NB4 (cell line): ENCODE measurements around the gene ARIH2.

Experiments used
- POLR2A ChIP-seq: IDR thresholded peaks from 2 replicates; pipeline ENCODE4 v1.6.1; 2011; ENCODE audit warnings: mild to moderate bottlenecking; ENCODE audit not compliant: insufficient read length; ENCODE audit errors: extremely low read depth
- TF ChIP-seq, protein P1 (sequence below): IDR thresholded peaks from one replicate; pipeline ENCODE4 v1.5.1; 2012; ENCODE audit warnings: low read depth, low read length

DNA sequence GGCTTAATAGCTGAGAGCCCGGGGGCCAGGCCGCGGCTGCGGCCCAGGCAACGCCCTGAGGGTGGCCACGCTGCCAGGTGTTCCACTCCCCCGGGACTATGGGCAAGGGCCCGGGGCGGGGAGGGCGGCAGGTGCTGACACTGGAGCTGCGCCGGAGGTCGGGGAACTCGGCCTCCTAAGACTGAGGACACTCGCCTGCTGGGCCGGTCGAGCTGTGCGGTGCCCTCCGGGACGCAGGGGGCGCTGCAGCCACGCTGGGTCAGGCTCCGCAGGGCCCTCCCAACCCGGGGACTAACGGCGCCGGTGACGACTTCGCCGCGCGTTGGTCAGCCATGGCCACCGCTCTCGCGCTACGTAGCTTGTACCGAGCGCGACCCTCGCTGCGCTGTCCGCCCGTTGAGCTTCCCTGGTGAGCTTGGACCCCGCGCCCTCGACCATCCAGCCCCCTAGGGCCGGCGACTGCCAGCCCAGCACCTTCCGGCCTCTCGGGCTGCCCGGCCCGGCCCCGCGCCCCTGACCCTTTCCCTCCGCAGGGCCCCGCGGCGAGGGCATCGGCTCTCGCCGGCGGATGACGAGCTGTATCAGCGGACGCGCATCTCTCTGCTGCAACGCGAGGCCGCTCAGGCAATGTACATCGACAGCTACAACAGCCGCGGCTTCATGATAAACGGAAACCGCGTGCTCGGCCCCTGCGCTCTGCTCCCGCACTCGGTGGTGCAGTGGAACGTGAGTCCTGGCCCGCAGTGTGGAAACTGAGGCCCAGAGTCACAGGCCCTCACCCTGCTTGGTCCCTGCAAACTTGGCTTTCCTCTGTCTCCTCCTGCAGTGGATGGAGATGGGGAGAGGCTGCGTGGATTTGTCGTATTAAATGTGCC, 103.4 kb downstream of the ARIH2 start, which contains the start of gene NDUFAF3:
- TF ChIP-seq, protein P1, sequence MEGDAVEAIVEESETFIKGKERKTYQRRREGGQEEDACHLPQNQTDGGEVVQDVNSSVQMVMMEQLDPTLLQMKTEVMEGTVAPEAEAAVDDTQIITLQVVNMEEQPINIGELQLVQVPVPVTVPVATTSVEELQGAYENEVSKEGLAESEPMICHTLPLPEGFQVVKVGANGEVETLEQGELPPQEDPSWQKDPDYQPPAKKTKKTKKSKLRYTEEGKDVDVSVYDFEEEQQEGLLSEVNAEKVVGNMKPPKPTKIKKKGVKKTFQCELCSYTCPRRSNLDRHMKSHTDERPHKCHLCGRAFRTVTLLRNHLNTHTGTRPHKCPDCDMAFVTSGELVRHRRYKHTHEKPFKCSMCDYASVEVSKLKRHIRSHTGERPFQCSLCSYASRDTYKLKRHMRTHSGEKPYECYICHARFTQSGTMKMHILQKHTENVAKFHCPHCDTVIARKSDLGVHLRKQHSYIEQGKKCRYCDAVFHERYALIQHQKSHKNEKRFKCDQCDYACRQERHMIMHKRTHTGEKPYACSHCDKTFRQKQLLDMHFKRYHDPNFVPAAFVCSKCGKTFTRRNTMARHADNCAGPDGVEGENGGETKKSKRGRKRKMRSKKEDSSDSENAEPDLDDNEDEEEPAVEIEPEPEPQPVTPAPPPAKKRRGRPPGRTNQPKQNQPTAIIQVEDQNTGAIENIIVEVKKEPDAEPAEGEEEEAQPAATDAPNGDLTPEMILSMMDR: peak; percentile 76
- TF ChIP-seq POLR2A: peak; percentile 79
